Islet of Langerhans (tissue), 1 donor: ENCODE measurements around the gene CLEC4F.

Experiments
- FAIRE-seq: peaks from one replicate; lab custom pipeline; 2011; peaks lifted over from hg19 to GRCh38; lab: Jason Lieb, UNC

The CLEC4F gene

DNA sequence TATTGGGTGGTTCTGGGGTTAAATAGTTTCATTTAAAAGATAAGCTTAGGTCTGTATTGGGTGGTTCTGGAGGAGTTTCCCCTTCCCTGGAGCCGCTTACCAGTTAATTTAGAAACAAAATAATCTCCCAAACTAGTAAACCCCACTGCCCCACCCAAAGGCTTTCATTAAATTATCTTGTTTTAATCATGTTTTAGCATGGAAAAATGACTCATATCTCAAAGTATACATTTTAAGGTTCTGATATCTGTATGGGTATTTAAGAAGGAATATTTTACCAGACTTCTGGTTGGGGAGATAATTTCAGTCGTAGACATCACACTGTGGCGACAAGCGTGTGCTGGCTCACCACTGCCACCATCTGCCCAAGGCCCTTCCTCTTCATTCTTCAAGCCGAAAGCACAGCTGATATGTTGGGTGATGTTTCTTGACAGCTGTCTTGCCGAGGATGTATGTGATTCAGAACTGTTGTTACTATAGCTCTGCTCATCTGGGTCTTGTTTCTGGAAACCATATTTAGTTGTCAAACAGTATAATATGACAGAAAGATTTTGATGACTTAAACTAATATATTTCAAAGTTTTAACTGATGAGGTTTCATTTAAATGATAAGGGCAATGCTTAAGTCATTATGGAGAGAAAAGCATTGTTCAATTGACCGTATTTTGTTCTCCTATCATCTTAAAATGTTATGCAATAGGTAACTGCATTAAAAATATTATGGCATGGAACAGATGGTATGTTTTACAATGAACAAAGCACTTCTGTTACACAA is 35.1 kb downstream of the CLEC4F start:
- FAIRE-seq = no peak

DNA sequence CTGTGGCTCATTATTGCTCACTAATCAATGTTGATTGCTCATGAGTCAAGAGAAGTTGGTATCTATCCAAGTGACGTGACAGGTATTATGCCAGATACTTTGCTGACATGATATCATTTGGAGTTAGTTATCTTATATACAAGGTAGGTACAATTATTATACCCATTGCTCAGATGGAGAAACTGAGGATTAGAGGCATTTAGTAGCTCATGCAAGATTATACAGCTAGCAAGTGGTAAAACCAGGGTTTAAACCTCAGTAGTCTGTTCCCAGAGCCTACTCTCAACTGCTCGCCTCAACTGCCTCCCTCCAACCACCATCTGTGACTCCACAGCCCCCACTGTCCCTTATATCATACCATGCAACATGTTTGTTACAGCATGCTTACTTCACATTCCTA is 36.1 kb downstream of the CLEC4F start:
- FAIRE-seq = no peak

DNA sequence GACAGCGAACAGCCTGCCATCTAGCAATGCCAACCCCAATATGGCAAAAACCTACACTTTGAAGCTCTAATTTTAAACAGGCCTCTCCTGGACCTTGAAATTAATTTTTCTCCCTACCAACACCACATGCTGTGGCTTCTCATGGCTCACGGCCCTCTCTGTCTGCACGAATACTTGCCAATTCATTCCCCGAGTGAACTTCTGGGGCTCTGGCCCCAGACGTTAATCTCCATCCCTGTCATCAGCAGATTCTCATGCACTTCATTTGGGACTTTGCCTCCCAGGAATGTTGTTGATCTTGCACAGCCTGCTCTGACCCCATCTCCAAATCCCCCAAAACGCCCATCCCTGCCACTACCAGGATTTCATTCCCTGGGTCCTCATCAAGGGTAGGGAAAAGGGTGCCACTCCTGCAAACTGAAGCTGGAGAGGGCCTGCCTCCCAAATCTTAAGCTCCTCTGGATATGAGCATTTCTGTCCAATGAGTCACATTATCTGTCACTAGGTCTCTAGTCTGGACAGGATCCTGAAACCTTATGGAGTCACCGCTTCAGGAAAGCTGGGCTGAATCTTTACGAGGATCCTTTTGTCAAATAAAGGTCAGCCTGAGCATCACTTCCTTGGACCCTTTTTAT is 40.4 kb downstream of the CLEC4F start:
- FAIRE-seq = no peak

DNA sequence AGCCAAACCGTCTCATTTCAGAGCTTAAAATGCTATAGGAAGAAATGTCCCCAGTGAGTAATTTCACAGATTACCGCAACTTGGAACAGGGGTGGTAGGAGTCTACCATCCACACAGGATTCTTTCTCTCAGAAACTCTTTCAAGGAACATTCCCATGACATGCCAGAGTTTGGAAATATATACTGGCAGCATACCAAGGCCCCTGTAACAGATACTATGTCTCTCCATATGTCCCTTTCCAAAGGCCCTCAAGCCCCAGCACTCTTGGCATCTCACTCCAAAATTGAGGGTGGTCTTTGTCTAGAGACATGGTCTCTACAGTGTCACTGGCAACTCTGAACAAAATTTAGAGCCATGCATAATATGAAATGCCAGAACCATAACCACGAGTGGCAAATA is 40.9 kb downstream of the CLEC4F start:
- no peak for FAIRE-seq

DNA sequence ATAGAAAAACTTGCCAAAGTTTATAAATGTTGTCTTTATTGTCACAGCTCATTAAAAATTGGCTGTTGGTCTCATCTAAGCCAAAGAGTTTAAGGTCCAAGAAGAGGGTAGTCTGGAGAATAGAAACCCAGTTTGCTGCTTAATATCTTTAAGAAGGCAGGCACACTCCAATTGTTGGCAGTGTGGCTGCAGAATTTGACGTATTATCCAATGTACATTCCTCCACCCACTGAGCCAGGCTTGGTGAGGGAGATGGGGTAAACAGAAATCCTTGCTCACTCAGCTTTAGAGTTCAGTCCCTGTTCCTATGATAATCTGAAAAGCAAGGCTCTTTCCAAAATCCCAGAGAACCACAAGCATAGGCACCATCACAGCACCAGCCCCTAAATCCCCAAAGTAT is 41.7 kb downstream of the CLEC4F start:
- FAIRE-seq = no peak

DNA sequence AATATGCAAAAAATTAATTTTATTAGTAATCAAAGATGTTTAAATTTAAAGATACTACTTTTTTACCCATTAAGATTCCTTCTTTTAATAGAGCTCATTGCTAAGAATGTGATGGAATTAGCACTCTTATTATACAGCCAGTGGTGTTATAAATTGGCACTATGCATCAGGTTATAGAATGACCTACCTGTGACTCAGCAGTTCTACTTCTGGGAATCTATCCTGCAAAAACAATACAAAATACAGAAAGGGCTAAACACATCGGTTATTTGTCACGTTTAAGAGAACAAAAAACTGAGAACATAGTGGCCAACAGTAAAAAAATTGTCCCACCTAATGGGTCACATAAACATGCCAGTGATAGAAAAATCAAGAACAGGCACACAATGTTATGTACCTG is 42.9 kb downstream of the CLEC4F start:
- no peak for FAIRE-seq

DNA sequence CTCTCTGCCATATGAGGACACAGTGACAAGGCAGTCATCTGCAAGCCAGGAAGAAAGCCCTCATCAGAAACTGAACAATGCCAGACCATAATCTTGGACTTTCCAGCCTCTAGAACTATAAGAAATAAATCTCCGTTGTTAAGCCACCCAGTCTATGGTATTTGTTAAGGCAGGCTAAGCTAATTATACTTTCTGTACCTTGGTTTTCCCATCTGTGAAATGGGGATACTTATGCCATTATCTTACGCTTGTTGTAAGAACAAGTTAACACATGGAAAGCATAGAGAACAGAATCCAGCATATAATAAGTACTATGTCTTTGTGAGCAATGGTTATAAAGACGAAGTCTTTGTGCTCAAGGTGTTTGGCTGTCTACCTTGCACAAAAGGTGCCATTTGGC is 44.1 kb downstream of the CLEC4F start:
- no peak for FAIRE-seq

DNA sequence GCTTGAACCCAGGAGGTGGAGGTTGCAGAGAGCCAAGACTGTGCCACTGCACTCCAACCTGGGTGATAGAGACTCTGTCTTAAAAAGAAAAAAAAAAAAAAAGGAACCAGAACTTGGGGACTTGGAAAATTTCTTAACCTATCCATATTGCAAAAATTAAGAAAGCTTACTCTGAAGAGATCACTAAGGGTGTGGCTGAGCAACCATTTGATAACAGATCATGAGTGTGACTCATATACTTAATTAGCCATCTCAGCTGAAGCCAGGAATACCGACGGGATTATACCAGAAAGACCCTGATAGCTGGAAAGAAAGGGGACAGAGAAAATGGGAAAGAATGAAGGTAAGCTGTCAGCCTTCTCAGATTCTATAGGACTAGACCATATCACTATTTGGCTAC is 45.3 kb downstream of the CLEC4F start:
- FAIRE-seq = no peak

DNA sequence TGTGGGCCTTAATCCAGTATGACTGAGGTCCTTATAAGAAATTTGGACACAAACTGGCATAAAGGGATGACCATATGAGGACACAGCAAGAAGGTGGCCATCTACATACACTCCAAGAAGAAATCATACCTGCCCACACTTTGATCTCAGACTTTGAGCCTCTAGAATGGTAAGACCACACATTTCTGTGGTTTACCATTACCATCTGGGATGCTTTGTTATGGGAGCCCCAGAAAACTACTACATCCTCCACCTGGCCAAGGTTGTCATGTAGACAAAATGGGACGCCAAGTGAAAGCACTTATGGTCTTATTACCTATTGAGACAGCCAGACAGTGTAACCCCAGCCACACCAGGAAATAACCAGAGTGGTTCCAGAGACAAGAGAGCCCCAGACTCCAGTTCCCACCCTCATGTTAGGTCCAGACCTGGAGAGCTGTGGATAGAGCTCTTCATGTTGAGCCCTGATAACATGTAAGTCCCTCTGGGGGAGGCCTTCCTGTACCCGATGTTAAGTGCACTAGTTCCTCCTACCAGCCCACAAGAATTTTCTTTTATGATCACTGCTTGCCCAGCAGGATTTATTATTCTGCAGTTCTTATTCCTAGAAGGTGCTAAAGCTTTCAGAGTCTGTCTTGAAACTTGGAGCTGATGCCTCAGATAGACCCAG is 47.8 kb downstream of the CLEC4F start:
- FAIRE-seq = no peak

DNA sequence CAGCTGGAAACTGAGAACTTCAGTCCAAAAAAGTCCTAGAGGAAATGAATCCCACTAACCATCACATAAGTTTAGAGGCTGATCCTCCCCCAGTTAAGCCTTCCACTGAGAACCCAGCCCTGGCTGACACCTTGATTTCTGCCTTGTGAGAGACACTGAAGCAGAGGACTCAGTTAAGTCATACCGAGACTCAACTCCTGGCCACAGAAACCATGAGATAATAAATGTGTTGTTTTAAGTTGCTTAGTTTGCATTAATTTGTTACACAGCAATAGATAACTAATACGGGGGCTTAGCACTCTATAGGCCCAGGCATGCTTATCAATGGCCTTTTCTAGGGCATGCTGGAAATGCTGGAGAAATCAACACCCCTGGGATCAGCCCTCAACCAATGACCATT is 49.0 kb downstream of the CLEC4F start:
- no peak for FAIRE-seq

DNA sequence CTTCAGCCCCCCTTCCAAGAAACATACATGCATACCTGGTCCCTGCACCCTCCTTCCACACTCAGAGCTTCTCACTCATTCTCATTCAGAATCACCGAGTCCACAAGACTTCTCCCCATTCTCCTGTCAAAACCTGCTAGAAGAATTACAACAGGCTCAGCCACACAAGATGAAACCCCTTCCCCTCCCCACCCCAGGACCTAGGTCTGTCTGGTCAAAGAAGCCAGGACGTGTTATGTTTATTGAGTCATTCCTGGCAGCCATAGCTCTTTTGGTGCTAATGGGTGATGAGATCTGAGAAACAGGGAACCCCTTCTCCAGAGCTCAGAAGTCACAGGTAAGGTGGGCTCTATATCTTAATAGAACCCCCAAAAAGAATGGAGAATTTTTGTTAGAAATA is 50.9 kb downstream of the CLEC4F start:
- FAIRE-seq = no peak

DNA sequence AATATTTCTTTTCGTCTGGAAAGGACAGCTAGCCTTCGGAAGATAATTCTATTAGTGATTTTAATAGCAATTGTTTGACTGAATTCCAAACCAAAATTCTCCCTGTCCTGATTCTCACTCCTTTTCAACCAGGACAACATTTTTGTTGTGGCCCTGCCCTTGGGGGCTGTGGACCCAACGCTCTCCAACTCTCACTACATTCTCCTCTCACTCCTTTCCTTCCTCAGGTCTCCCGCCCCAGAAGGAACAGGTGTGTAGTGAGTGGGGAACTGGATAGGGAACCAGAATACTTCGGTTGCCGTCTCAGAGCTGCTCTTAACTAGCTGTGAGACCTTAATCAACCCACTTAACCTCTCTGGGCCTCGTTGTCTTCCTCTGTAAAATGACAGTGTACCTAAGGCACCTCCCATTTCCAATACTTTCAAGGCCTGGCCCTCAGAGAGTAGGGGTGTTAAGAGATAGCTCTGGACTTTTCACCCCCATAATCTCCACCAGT is 51.8 kb downstream of the CLEC4F start:
- FAIRE-seq = no peak

DNA sequence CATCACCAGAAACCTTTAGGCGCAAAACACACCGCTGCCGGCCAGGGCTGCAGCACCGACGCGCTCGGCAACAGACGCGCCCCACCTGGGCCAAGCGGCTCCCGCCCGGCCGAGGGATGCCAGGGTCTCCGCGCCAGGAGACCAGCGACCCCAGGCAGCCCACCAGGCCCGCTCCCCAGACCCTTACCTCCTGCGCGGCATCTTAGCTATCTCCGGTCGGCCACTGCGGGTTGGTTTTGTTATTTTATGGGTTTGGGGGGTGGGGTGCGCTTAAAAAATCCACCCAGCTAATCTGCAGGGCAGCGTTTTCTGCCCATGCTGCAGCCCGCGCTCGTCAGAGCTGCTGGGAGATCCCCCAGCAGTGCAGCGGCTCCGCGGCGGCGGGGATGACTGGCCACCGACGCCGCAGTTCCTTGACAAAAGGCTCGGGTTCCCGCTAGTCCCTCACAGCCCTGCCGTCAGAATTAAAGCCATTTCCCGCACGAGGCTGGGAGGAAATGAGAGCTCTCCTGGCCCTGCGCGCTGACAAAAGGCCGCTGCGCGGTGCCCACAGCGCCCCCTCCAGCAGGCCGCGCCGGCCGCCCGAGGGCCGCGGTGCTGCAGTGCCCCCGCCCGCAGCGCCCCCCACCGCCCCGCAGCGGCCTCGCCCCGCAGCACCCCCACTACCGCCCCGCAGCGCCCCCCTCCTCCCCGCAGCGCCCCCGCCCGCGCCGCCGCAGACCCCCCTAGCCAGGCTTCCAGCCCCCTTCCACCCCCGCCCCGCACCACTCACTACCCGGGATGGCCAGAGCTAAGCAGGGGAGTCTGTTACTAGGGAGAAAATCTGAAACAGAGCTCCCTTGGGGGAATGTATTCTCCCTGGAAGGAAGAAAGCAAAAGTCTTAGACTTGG is 52.5 kb downstream of the CLEC4F start, which contains the start of gene ADD2:
ADD2 (minus strand) TSS at position 502 of the 891 bp plus-strand sequence. CDS start 61,792 bp downstream, outside the sequence.
- FAIRE-seq = no peak

DNA sequence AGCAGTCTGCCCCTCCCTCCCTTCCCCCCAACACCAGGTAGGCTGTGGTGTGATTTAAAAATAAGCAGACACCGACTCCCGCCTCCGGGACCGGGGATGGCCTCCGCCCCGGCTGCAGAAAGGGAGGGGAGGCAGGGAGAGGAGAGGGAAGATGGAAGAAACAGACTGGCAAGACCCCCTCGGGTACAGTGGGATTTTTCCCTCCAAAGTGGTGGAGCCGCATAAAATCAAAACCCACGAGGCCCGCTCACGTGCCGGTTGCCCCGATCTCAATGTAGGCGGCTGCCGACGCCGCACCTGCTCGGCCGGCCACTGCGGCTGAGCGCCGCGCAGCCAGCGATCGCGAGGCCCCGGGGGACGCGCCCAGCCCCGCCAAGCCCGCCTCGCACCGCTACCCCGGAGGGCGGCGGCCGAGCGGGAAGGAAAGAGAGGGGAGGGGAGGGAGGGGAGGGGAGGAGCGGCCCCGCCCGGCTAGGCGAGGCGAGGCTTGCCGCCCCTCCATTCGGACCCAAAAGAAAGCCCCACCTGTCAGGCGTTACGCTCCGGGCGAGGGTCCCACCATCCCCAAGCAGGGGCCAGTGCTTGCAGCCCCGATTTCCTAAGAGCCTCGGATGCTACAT is 53.2 kb downstream of the CLEC4F start:
- FAIRE-seq = no peak

DNA sequence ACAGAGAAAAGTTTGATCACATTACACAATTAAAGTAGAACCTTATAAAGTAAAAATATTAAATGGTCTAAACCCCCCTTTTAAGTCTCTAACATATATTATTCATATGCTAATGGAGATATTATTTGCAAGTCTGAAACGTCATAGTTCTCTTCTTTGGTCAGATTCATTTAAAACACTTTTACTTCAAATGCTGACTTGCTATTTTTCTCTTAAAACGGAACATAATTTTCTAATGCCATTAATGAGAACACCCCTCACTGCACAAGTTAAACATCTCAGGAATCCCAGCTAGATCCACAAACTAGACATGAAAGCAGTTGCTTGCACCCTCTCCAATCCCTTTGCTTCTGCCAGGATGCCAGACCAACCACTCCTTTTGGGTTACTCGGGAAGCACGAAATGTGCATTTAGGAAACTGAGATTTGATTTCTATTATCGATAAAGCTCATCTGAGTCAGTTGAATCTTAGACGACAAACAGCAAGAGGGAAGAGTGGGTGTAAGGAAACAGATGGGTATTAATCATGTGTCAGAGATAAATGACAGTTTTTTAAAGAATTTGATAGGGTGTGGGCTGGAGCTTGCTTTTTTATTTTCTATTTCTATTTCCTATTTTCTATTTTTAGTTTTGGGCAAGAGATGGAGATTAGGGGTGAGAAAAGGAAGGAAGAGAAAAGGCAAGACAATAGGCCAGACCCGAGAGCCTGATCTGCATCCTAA is 53.9 kb downstream of the CLEC4F start:
- FAIRE-seq = no peak

DNA sequence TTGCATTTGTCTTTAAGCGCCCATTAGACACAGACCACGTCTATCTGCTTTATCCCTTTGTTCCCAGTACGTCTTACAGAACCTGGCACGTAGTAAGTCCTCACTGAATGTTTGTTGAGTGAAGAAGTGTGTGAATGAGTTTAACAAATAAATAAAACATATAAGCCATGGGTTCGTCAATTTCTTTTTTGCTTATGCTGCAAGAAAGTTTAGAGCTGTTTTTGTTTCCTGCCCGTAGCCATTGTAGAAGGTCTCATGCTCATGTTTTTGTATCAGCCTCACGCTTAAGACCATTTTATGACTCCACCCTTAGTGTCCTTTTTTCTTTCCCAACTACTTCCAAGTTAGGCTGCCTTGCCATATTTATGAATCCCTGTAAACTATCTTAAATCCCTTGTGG is 54.9 kb downstream of the CLEC4F start:
- FAIRE-seq = no peak

DNA sequence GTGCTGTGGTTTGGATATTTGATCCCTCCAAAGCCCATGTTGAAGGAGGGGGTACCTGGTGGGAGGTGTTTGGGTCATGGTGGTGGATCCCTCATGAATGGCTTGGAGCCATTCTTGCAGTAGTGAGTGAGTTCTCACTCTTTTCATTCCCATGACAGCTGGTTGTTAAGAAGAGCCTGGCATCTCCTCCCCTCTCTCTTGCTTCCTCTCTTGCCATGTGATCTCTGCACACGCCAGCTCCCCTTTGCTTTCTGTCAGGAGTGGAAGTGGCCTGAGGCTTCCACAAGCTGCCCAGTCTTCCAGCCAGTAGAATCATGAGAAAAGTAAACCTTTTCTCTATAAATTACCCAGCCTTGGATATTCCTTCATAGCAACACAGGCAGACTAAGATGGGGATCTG is 61.0 kb downstream of the CLEC4F start:
- no peak for FAIRE-seq
